GM18508 (cell line): Measurements from ENCODE around the gene POC1B.

Experiments used
- ATAC-seq: cut with Tn5 transposase; IDR thresholded peaks from one replicate; pipeline ENCODE4 v1.9.1; 2021; ENCODE audit warnings: moderate number of reproducible peaks; ENCODE audit not compliant: insufficient read depth, unreplicated experiment

POC1B gene

GRCh38 chr12:89391726-89392336 lies 134.0 kb downstream of the POC1B start:
- ATAC-seq = no peak

GRCh38 chr12:89390802-89391673 lies 134.8 kb downstream of the POC1B start:
- no peak for ATAC-seq

- no peak for ATAC-seq
Observed at GRCh38 chr12:89389755-89390661, 135.8 kb downstream of the POC1B start.

GRCh38 chr12:89386138-89386537 lies 139.7 kb downstream of the POC1B start:
- no peak for ATAC-seq

GRCh38 chr12:89384807-89385206 lies 141.0 kb downstream of the POC1B start:
- no peak for ATAC-seq

- no peak for ATAC-seq
Observed at GRCh38 chr12:89384050-89384758, 141.6 kb downstream of the POC1B start.

- no peak for ATAC-seq
Observed at GRCh38 chr12:89383235-89384049, 142.4 kb downstream of the POC1B start.

GRCh38 chr12:89382328-89382727 lies 143.5 kb downstream of the POC1B start:
- ATAC-seq = no peak

GRCh38 chr12:89379839-89380467 lies 145.9 kb downstream of the POC1B start:
- no peak for ATAC-seq

GRCh38 chr12:89379148-89379838 lies 146.6 kb downstream of the POC1B start:
- ATAC-seq = no peak

- no peak for ATAC-seq
Observed at GRCh38 chr12:89376844-89377243, 149.0 kb downstream of the POC1B start.

- no peak for ATAC-seq
Observed at GRCh38 chr12:89376202-89376529, 149.7 kb downstream of the POC1B start.

GRCh38 chr12:89373763-89374572 lies 151.9 kb downstream of the POC1B start:
- no peak for ATAC-seq

GRCh38 chr12:89372584-89373370 lies 153.1 kb downstream of the POC1B start:
- ATAC-seq = no peak

- no peak for ATAC-seq
Observed at GRCh38 chr12:89370850-89371249, 155.0 kb downstream of the POC1B start.

GRCh38 chr12:89370421-89370831 lies 155.4 kb downstream of the POC1B start:
- no peak for ATAC-seq
